HG02840 (cell line): ENCODE data around the gene MICU1.
"Not testable (repeated sequence)": the region's sequence is repeated elsewhere in the genome, so short reads cannot be mapped to it uniquely, and the experiment has no call there.

Experiments used
- ATAC-seq: cut with Tn5 transposase; IDR thresholded peaks from one replicate; pipeline ENCODE4 v1.9.1; 2021; ENCODE audit warnings: mild to moderate bottlenecking, moderate library complexity, moderate number of reproducible peaks; ENCODE audit not compliant: unreplicated experiment, low FRiP score

Gene MICU1

DNA sequence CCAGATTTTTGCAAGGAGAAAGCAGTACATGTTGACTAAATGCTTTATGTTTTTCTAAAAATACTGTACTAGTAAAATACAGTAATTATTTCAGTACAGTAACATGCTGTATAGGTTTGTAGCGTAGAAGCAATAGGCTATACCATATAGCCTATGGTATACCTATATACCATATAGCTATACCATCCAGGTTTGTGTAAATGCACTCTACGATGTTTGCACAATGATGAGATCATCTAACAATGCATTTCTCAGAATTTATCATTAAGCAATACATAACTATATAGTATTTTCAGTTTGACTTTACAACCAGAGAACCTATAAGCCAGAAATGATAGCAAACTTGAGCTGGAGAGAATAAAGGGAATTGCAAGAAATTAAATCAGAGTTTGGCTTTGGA lies 161.4 kb downstream of the MICU1 start:
- ATAC-seq, result no peak

DNA sequence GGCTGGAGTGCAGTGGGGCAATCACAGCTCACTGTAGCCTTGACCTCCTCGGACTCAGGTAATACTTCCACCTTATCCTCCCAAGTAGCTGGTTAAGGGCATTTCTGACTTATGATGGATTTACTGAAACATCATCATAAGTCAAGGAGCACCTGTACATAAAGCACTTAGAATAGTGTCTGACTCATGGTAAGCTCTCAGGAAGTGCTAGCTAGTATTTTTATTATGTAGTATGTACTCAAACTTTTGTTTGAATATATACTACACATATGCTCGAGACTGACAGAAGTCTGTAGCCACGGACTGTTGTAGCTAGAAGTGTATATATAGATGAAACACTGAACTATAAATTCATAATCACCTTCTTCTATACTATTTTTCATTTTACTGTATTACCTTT lies 163.6 kb downstream of the MICU1 start:
- no peak for ATAC-seq

DNA sequence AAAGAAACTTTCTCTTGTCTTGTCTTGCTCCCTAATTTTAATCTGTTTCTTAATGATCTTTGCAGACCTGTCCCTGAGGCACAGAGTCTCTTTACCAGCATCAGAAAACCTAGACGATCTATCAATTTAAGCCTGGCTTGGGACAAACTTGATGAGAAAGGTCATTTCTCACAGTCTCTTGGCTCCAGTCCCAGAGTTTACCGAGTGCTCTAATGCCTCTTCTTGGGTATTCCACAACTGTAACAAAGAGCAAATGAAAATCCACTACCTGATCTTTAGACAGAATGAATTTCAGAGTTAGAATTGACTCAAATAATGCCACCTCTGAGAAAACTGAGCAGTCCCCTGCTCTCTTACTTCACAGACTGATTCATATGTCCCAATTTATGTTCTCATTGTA lies 164.8 kb downstream of the MICU1 start:
- no peak for ATAC-seq

DNA sequence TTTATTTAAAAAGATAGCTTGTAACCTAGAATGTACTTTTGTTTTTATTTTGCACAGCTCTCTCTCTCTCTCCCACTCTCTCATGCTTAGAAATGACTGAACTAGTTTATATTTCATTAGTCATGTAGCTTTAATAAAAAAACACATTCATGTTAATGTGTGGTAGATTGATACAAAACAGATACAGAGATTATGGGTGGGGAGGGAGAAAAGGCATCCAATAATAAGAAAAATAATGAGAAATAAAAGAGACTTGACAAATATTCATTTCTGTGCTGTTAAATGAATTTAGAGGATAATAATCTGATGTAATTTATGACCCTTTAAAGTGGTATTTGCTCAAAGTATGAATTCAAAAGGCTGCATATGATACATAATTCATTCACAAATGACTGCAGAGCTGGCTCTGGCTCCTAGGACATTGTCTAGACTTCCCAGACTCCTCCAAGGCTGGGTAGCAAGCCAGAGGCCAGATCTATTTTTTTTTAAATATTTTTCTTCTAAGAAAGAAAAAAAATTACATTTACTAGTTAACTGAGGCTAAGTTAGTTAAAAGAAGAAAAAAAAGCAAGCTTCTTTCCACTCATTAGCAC lies 165.5 kb downstream of the MICU1 start:
- no peak for ATAC-seq

DNA sequence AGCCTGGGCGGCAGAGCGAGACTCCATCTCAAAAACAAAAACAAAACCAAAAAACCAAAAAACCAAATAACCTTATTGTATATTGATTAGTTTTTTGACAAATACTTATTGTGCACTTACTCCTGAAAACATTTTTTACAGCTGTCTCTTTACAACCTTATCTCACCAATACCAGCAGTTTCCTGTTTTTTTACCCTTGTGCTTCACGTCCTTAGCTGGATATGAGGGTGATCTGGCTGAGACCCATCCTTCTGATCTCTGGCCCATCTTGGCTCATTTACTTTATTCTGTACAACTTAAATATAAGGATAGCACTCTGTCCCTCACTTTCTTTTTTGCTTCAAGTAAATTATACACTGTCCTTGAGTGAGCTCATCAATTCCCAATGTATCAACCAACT lies 166.6 kb downstream of the MICU1 start:
- no peak for ATAC-seq

DNA sequence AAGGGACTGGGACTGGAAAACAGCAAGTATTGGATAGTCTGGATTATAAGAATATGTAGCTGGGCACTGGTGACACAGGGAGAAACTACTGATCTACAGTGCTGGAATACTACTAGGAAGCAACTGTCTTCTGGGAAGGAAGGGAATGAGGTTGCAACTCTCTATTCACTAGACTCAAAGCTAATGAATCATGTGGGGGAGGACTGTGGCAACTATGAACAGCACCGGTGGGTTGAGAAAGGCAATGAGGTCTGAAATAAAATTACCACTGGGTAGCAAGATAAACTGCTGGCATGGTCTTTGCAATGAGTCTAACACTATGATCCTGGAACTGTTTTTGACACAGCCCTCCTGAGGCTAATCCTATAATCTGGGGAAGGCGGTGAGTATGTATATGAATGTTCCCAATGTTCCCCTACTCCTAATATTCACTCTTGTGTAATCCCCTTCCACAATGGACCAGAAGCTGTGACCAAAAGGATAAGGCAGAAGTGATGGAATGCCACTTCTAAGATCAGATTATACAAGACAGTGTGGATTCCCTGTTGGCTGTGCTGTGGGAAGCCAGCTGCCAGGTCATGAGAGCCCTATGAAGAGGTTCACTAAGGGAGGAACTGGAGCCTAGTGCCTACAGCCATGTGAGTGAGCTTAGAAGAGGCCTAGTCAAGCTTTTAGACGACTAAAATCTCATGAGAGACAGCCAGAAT lies 169.8 kb downstream of the MICU1 start:
- ATAC-seq, result no peak

DNA sequence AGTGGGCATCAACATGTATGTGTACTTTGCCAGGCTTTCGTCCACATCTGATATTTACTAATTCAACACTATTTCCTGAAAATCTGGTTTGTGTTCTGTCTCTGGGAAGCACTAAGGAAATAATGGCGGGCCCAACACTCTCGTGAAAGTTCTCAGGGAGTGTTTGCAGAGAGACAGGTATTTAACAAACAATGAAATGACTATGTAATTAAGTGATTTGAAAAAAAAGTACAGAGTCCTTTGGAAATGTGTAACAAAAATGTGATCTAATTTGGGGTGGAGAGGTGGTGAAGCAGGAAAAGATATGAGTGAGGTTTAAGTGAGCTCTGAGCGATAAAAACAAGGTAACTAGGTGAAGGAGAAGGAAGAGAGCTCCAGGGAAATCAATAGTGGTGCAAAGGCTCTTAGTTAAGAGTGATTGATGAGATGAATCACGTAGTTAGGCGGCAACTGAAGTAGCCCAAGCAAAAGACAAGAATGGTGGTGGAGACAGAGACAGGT lies 175.9 kb downstream of the MICU1 start:
- ATAC-seq, result no peak

DNA sequence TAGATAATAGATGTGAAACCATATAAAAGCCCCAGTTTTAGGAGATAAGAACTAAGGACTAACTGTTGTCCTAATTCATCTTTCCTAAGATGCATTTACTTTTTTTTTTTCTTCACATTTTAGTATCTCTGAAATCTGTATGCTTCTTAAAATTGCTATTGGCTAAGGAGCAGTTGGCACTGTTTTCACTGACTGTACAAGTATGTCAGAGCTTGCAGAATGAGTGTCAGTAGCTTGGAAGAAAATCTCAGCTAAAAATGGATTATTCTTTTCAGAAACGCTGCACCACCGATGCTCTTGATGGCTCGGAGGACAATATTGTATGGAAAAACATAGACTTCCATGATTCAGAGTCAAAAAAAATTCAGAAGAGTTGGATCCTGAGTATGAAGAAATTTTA lies 180.0 kb downstream of the MICU1 start:
- ATAC-seq, result no peak

DNA sequence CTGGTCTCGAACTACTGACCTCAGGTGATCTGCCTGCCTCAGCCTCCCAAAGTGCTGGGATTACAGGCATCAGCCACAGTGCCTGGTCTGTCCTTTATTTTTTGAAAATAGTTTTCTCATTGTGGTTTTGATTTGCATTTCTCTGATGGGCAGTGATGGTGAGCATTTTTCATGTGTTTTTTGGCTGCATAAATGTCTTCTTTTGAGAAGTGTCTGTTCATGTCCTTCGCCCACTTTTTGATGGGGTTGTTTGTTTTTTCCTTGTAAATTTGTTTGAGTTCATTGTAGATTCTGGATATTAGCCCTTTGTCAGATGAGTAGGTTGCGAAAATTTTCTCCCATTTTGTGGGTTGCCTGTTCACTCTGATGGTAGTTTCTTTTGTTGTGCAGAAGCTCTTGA lies 182.9 kb downstream of the MICU1 start:
- not testable (repeated sequence) for ATAC-seq

DNA sequence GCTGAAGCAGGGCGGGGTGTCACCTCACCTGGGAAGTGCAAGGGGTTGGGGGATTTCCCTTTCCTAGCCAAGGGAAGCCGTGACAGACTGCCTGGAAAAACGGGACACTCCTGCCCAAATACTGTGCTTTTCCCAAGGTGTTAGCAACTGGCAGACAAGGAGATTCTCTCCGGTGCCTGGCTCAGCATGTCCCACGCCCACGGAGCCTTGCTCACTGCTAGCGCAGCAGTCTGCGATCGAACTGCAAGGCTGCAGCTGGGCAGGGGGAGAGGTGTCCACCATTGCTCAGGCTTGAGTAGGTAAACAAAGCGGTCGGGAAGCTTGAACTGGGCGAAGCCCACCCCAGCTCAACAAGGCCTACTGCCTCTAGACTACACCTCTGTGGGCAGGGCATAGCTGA lies 190.3 kb downstream of the MICU1 start:
- ATAC-seq, result no peak

DNA sequence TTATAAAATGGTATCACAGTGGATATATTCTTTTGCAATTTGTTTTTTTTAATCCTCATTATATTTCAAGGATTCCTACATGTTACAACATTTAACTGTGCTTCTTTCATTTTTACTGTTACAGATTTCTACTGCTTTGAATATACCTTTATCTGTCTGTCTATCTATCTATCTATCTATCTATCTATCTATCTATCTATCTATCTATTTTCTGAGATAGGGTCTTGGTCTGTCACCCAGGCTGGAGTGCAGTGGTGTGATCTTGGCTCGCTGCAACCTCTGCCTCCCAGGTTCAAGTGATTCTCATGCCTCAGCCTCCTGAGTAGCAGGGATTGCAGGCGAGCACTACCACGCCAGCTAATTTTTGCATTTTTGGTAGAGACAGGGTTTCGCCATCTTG lies 194.9 kb downstream of the MICU1 start:
- ATAC-seq, result not testable (repeated sequence)

DNA sequence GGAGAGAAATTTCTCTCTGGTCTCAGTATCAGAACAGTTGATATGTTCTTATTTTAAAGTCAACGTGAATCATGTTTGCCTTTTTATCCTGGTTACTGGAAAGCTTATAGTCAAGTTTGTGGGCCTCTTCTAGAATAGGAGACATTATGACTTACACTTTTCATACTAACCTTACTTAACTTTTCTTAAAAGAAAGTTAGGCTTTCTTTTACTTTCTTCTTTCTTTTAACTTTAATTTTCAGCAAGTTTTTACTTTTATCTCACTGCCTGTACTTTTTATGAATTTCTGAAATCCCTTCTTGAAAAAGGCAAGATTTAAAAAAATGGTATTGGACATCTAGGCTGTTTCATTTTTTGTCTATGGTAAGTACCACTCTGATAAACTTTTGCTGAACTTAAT lies 195.9 kb downstream of the MICU1 start:
- ATAC-seq, result no peak

DNA sequence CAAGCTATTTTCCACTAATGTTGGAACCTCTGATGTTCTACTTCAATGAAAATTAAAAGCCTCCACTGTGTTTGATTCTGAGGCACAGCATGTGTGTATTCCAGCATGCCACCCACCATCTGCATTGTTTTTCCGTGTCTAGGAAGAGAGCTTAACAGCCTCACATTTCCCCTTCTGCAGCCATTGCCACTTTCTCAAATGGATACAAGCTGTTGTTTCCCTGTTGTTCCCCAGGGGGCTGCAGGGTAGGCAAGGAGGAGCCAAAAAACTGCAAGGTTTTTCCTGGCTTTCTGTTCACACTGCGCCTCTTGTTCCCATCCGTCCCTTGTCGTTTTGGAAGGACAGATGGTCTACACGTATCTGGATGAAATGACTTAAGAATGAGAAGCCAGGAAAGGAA lies 198.9 kb downstream of the MICU1 start:
- ATAC-seq, result no peak

DNA sequence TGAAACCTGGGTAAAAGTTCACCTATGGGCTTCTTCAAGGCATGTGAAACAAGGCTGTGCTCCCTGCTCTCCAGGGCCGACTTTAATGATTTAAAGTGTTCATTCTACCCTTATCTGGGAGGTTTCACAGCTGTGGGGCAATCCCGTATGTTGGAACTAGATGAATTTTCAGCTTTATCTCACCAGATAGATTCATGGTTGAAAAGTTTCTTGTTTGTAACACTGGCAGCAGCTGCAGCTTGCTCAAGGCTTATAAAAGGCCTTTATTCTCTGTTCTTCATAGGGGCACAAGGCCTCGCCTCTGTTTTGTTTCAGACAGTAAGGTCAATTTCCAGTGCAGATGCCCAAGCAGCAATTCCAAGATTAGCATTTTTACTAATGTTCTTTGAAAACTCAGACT lies 200.7 kb downstream of the MICU1 start:
- no peak for ATAC-seq

DNA sequence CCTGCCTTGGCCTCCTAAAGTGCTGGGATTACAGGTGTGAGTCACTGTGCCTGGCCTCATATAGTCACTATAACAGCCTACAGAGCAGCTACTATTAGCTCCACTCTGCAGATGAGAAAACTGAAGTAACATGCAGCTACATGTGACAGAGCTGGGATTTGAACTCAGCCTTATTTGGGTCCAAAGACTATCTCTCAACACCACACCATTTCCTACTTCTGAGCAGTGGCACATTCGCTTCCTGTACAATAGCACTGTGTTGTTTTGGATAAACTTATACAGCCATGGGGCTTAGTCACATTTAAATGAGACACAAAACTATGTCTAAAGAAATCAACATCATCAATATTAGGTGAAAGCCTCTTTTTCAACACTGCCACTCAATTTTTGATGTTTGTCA lies 201.3 kb downstream of the MICU1 start:
- no peak for ATAC-seq

DNA sequence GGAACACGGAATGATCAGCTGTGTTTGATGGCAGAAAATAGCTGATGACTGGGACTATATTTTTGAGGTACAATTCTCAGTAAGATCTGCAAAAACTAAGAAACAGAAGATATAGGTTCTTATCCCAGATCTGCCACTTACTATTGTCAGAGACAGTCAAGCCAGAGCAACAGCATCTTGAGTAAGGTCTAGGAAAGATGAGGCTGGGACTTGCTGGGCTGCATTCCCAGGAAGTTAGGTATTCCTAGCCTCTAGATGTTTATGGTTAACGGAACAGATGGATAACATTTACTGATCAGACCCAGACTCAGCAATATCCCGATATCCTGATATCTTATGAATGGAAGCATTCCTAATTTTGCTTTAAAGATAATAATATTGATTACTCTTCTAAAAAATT lies 202.5 kb downstream of the MICU1 start:
- no peak for ATAC-seq

DNA sequence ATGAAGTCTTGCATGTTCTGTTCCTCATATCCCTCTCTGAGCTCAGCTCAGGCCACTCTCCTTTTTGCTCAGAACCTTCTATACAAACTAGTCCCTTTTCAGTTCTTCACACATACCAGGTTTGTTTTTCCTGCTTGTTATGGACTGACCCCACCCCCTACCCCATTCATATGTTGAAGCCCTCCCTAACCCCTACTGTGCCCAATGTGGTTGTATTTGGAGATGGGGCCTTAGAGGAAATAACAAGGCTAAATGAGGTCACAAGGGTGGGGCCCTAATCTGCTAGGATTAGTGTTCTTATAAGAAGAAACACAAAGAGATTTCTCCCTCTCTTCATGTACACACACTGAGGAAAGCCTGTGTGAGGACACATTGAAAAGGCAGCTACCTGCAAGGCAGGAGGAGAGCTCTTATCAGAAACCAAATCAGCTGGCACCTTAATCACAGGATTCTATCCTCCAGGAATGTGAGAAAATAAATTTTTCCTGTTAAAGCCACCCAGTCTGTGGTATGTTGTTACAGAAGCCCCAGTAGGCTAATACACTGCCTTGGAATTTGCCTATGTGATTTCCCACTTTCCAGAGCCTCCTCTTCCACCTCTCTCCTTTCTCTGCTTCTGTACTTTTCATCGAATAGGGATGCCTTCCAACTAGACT lies 203.9 kb downstream of the MICU1 start:
- no peak for ATAC-seq

DNA sequence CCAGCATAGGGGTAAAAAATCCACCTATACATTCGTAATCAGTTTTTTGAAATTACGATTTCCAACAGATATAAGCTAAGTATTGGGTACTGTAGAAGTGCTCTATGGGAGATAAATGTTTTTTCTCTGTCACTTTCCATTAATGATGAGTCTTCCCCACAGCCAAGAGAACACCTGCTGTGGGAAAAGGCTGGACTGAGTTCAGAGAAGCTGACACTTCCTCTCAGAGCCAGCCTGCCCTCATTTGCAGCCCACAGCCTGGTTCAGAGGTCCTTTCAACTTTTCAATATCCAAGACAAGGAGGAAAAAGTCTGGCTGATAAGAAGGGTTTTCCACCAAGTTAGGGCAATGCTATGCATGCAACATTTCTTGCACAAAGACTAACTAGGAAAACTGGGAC lies 206.6 kb downstream of the MICU1 start:
- ATAC-seq, result no peak

DNA sequence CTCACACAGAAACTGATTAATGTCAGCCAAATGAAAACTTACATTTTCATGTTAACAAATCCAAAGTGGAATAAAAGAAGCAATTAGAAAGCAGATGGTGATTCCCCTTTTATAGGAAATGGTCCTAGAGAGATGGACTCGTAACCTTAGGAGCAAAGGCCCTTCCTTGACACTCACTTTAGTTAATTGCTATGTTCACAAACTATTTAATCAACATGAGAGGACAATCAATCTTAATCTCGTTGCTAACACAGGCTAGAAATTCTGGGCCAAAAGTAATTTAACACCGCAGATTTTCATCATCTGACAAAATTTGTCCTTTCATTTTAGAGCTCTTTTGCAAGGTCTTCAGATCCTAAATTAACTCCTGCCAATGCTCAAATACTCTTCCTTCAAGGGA lies 207.2 kb downstream of the MICU1 start:
- ATAC-seq, result no peak

DNA sequence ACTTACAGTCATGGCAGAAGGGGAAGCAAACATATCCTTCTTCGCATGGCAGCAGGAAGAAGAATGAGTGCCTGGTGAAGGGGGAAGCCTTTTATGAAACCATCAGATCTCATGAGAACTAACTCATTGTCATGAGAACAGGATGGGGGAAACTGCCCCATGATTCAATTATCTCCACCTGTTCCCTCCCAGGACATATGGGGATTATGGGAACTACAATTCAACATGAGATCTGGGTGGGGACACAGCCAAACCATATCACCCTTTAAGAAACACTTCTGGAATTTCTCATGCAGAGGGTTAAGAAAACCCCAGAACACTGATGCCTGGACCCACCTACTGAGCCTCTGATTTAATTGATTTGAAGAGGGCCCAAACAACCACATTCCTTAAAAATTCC lies 207.9 kb downstream of the MICU1 start:
- no peak for ATAC-seq

DNA sequence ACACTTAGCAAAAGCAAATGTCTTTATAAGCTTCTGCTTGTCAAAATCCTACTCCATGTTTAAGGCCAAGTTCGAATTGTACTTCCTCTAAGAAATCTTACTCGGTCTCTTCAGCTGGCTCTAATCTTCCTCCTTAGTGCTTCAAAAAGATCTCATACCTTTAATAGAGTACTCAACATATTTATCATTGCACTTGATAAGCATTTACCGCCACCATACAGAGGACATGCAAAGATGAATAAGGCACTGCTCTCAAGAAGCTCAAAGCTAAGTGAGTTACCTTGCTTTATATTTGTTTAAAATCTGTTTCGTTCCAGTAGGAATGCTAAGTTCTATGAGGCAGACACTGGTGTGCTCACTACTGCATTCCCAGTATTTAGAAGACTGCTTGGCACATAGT lies 209.2 kb downstream of the MICU1 start:
- no peak for ATAC-seq

DNA sequence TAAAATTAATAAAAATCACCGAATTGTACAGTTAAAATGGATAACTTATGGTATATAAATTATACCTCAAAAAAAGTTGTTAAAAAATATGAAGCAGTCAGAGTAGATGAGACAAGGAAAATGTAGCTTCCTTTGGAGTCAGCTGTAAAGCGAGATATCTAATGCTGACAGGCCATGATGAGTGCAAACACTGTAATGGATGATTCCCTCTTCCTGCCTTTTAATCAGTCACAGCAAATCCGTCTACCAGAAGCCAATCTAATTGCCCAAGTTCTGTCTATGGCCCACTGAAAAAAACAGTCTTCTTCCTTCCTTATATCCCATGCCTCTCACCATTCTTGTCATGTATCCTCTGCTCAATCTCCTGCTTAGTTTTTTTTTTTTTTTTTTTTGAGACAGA lies 211.2 kb downstream of the MICU1 start:
- ATAC-seq, result no peak
